Pancreas (tissue), 10 donors: ENCODE results near the gene IZUMO2. TPM values are rescaled to one million over a fixed set of nuclear protein-coding genes. Genes with fewer than 3 reads are reported as not detected.
"Not testable (repeated sequence)": the region's sequence is repeated elsewhere in the genome, so short reads cannot be mapped to it uniquely, and the experiment has no call there.

Experiments
- ATAC-seq, 4 donors: fragments of 200-7000 bp; cut with Tn5 transposase; one replicate each; pipeline versions ENCODE4 v1.8.0 to v1.9.1; 2020; ENCODE audit warnings: mild to moderate bottlenecking in 4 of 4, moderate library complexity in 4 of 4
- DNase-seq, 6 donors: peaks; one replicate each; pipeline ENCODE4 v3.0.0-alpha.2; 2020
- FAIRE-seq: peaks from 2 replicates; lab custom pipeline; 2012; peaks lifted over from hg19 to GRCh38; lab: Jason Lieb, UNC
- H3K27ac ChIP-seq, 4 donors: fragments of 200-600 bp; sonication (generic); 1 replicate in 3 of 4; 2 replicates in 1 of 4; pipeline versions ENCODE4 v1.5.0 to v1.8.0; 2020
- H3K27me3 ChIP-seq, 4 donors: fragments of 200-600 bp; one replicate each; pipeline ENCODE4 v1.8.0; 2021
- H3K36me3 ChIP-seq, 3 donors: fragments of 200-600 bp; sonication (generic) in 1 of 3; one replicate each; pipeline versions ENCODE4 v1.5.0 to v1.8.0; 2020 to 2021
- H3K4me1 ChIP-seq, 3 donors: fragments of 200-600 bp; one replicate each; pipeline ENCODE4 v1.8.0; 2021
- H3K4me3 ChIP-seq, 4 donors: fragments of 200-600 bp; sonication (generic) in 2 of 4; one replicate each; pipeline versions ENCODE4 v1.5.0 to v1.8.0; 2020 to 2021
- H3K9me3 ChIP-seq, 4 donors: fragments of 200-600 bp; one replicate each; pipeline ENCODE4 v1.8.0; 2021
- WGBS, 2 donors: extraction: QIAGEN DNeasy Blood & Tissue Kit; methylation state at CpG; one replicate each; pipeline ENCODE4 v1.1.7; 2013; 5-methylcytosine and 5-hydroxymethylcytosine counted together
- intact Hi-C, 3 donors: fragments of 100-400 bp; cut with DNase I; formaldehyde crosslinking; loops; one replicate each; pipeline versions ENCODE4 v1.11.1 to v1.14.2; 2022
- polyA plus RNA-seq, 2 donors: library from polyadenylated mRNA; stranded (reverse); fragments of 200-250 nt; gene quantifications; one replicate each; pipeline ENCODE4 v1.2.3, GENCODE V29; 2013
- total RNA-seq, 6 donors: library from RNA; stranded (reverse); fragmentation: NEBNext Ultra II Directional in 4 of 6; extraction: Animal tissue kit (Norgen Biotek cat#: 25700) in 4 of 6; gene quantifications; one replicate each; pipeline versions ENCODE4 v1.2.1 to v1.2.4, GENCODE V29; 2021 to 2023
- donor health status: healthy with polysubstance abuse.
- donor health status: DM: no; HTN: no; CAD: no; lungs with moderate emphysema.
- donor health status: DM: no; HTN: no; CAD: no.
- donor health status: control.
- donor health status: control.
- donor health status: Bipolar disorder and iron deficiency.
- donor health status: DM: yes; HTN: yes; CAD: no.
- donor health status: DM: no; HTN: no; CAD: no.
- donor health status: DM: no; HTN: no; CAD: no.
- donor health status: DM: yes; HTN: yes; CAD: no.

Gene IZUMO2
- total and polyA plus RNA-seq, 8 donors, result not detected

GRCh38 chr19:50104012-50104411, 59.1 kb downstream of the IZUMO2 start:
- WGBS, 2 donors, result no CpG with 5 or more reads among the region's 13 CpGs
- H3K27ac ChIP-seq, H3K36me3 ChIP-seq, DNase-seq, intact Hi-C loops, H3K4me3 ChIP-seq, H3K9me3 ChIP-seq, H3K27me3 ChIP-seq, ATAC-seq, H3K4me1 ChIP-seq, FAIRE-seq: not testable (repeated sequence)

GRCh38 chr19:50103405-50103804, 59.7 kb downstream of the IZUMO2 start:
- H3K4me3 ChIP-seq, H3K27me3 ChIP-seq, FAIRE-seq, H3K27ac ChIP-seq, H3K36me3 ChIP-seq, ATAC-seq, H3K4me1 ChIP-seq, intact Hi-C loops, H3K9me3 ChIP-seq: not testable (repeated sequence)
- WGBS, 2 donors, result 54 to 69% methylated on average over 5 of the region's 13 CpGs
- peak in 1 of 6 donors; percentile 15 for DNase-seq

Other genes starting within 250 kb of the IZUMO2 start
- gene ATF5, start 234.1 kb downstream of the IZUMO2 start, total RNA-seq, result 10 to 100 TPM in 3 of 6 donors, 1 to 10 TPM in 3; 8.2 to 16.6 (median 11.2) TPM
- gene ATF5, start 234.1 kb downstream of the IZUMO2 start, polyA plus RNA-seq, result 10 to 100 TPM; 16.0 to 25.7 TPM
- 10 to 100 TPM; 11.4 to 26.4 (median 15.0) TPM for gene NUP62, start 233.8 kb downstream of the IZUMO2 start, total RNA-seq
- 10 to 100 TPM; 19.6 to 20.7 TPM for gene NUP62, start 233.8 kb downstream of the IZUMO2 start, polyA plus RNA-seq
- 10 to 100 TPM in 1 of 6 donors, 1 to 10 TPM in 3, under 1 TPM in 2; 0.14 to 26.5 (median 1.6) TPM for gene SIGLEC11, start 202.1 kb downstream of the IZUMO2 start, total RNA-seq
- 1 to 10 TPM in 1 of 2 donors, under 1 TPM in 1; 0.35 to 5.1 TPM for gene SIGLEC11, start 202.1 kb downstream of the IZUMO2 start, polyA plus RNA-seq
- gene VRK3, start 137.9 kb downstream of the IZUMO2 start, total RNA-seq, result 10 to 100 TPM; 14.4 to 32.4 (median 18.2) TPM
- gene VRK3, start 137.9 kb downstream of the IZUMO2 start, polyA plus RNA-seq, result 10 to 100 TPM; 16.8 to 17.4 TPM
- gene ZNF473, start 137.3 kb downstream of the IZUMO2 start, total RNA-seq, result 1 to 10 TPM; 3.7 to 6.3 (median 4.2) TPM
- gene ZNF473, start 137.3 kb downstream of the IZUMO2 start, polyA plus RNA-seq, result 1 to 10 TPM; 1.9 to 2.8 TPM
- gene MYH14, start 40.3 kb upstream of the IZUMO2 start, total RNA-seq, result 10 to 100 TPM; 30.7 to 75.7 (median 34.4) TPM
- gene MYH14, start 40.3 kb upstream of the IZUMO2 start, polyA plus RNA-seq, result 10 to 100 TPM; 21.4 to 74.4 TPM
- 1 to 10 TPM; 2.4 to 4.6 (median 3.4) TPM for gene KCNC3, start 166.1 kb upstream of the IZUMO2 start, total RNA-seq
- 1 to 10 TPM; 4.8 to 7.1 TPM for gene KCNC3, start 166.1 kb upstream of the IZUMO2 start, polyA plus RNA-seq
- 1 to 10 TPM in 5 of 6 donors, under 1 TPM in 1; 0.78 to 3.2 (median 1.5) TPM for gene NAPSA, start 202.4 kb upstream of the IZUMO2 start, total RNA-seq
- 1 to 10 TPM; 4.1 to 4.6 TPM for gene NAPSA, start 202.4 kb upstream of the IZUMO2 start, polyA plus RNA-seq
- 10 to 100 TPM; 20.5 to 33.5 (median 25.6) TPM for gene NR1H2, start 213.2 kb upstream of the IZUMO2 start, total RNA-seq
- 10 to 100 TPM; 45.9 to 46.5 TPM for gene NR1H2, start 213.2 kb upstream of the IZUMO2 start, polyA plus RNA-seq
- gene POLD1, start 221.1 kb upstream of the IZUMO2 start, total RNA-seq, result 10 to 100 TPM in 4 of 6 donors, 1 to 10 TPM in 2; 9.5 to 16.7 (median 11.9) TPM
- 10 to 100 TPM; 36.1 to 45.5 TPM for gene POLD1, start 221.1 kb upstream of the IZUMO2 start, polyA plus RNA-seq